NK-92 (cell line): ENCODE measurements around the gene BBLN.
"Not testable (repeated sequence)": the region's sequence is repeated elsewhere in the genome, so short reads cannot be mapped to it uniquely, and the experiment has no call there.

Experiments
- DNase-seq: peaks from one replicate; lab custom pipeline; 2025; ENCODE audit not compliant: unreplicated experiment; lab: John Stamatoyannopoulos, UW

Gene BBLN

DNA sequence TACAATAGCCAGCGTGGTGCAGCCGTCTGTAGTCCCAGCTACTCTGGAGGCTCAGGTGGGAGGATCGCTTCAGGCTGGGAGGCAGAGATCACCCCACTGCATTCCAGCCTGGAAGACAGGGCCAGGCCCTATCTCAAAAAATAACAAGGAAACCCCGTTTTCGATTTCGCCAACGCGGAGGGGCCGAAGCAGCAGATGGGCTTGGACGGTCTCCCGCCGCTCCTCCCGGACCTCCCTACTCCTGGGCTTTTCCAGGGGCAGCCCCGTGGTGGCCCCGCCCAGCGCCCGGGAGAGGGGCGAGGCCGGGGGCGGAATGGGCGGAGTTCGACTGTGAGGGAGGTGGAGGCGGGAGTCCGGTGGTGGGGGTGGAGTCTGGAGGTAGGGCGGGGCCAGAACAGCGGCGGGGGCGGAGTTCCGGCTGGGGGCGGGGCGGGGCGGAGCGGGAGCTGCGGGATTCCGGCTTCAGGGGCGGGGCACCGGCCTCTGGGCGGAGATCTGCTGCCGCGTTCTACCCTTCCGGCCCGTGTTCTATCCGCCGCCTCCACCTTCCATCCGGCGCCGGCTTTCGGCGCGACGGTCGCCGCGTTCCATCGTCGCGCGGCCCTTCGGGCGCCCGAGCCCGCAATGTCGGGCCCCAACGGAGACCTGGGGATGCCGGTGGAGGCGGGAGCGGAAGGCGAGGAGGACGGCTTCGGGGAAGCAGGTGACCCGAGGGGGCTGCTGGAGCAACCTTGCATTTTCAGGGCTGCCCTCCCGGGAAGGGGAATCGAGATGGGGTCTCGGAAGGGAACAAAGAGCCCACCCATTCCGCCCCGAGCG lies at the start of gene BBLN:
BBLN (plus strand) TSS at position 482 of the 819 bp plus-strand sequence; CDS start at position 625, 143 bp downstream.
- peak; percentile 39 for DNase-seq

DNA sequence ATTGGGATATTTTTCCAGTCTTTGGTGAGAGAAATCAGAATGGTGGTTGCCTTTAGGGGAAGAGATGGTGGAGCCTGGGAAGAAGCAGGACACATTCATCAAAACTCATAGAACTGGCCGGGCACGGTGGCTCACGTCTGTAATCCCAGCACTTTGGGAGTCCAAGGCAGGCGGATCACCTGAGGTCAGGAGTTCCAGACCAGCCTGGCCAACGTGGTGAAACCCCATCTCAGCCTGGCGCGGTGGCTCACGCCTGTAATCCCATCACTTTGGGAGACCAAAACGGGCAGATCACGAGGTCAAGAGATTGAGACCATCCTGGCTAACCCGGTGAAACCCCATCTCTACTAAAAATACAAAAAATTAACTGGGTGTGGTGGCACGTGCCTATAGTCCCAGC lies 48.3 kb upstream of the BBLN start:
- not testable (repeated sequence) for DNase-seq

GRCh38 chr9:128113526-128114325 lies 46.3 kb upstream of the BBLN start:
- no peak for DNase-seq

- DNase-seq, result no peak
These were observed 45.5 kb upstream of the BBLN start for GRCh38 chr9:128114326-128115186.

DNA sequence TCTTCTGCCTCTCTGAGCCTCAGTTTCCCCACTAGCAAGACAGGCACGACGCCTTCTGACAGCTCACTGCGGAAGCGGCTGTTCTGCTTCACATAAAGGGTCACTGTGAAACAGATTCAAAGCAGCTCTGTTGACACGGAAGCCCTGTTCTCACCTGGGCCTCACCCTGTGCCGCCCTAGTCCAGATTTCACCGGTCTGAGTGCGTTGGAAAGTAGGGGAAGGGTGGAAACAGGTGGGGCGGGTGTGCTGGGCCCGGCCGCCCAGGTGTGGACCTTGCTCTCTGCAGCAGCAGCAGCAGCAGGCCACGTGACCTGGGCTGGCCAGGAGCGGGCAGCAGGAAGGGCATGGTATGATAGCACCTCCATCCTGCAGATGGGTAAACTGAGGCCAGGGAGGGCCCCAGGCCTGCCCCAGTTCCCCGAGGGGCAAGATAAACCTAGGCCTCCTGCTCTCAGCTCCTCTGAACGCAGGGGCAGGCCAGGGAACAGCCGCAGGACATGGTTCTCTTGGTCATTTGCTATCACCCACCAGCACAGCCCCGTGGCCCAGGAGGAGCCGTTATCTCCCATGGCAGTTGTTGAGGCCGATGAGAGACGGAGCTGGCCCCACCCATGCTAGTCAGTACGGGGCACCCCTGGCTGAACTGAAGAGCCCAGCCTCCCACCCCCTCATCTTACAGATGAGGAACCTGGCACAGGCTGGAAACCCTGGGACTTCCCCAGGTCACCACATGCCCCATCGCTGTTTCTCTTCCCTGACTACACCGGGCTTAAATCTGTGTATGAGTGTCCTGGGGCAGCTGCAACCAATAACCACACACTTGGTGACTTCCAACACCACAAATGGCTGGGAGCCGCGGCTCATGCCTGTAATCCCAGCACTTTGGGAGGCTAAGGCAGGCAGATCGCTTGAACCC lies 44.6 kb upstream of the BBLN start:
- no peak for DNase-seq

DNA sequence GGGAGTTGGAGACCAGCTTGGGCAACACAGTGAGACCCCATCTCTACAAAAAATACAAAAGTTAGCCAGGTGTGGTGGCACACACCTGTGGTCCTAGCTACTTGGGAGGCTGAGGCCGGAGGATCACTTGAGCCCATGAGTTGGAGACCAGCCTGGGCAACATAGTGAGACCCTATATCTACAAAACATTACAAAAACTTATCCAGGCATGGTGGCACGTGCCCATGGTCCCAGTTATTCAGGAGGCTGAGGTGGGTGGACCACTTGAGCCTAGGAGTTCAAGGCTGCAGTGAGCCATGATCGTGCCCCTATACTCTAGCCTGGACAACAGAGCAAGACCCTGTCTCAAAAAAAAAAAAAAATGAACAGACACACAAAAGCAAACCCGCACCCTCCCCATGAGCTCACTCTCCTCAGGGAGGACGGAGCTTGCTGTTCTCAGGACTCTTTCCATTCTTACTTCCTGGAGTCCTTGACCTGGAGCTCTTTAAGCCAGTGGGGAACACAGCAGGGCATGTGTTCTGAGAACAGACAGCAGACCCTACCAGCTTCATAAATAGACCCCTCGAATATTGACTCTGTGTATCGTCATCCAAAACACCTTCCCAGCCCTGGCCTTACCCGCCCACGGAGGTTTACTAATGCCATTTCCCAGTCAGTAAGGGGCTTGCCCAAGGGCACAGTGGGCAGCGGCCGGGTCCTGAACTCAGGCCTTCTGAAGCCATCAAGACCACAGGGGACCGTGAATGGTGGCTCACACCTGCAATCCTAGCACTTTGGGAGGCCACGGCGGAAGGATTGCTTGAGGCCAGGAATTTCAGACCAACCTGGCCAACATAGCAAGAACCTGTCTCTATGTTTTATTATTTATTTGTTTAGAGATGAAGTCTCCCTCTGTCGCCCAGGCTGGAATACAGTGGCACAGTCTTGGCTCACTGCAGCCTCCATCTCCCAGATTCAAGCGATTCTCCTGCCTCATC lies 43.7 kb upstream of the BBLN start:
- no peak for DNase-seq

DNA sequence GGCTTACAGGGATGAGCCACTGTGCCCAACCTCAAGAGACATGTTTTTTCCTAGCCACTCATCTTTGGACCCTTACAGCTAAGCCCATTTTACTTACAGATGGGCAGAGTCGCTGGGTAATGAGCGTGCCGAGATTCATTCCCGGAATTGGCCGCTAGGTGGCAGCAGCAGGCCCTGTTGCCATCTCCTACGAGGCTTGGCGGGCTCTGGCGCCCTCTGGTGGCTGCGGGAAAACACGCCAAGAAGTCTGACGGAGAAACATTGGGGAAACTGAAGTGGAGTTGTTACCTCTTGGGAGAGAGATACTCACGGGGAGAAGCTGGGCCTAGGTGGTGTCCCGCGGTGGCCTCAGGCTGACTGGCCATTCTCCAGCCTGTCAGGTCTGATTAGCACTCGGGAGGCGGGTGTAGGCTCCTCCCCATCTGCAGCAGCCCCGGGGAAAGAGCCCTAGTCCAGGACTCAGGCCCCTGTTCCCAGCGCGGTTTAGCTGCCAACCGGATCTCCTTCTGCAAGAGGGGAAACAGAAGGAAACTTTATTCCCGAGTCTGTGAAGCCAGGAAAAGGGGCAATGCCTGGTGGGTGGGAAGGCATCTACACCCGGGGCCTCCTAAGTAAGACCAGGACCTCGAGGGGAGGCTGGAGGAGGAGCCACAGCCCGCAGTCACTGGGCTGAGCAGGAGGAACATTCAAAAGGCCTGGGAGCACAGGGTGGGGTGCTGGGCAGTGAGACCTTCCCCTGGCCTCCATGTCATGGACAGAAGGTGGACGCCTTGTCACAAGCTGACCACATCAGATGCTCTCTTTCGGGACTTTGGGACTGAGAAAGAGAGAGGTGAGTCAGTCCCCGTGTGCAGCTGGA lies 42.2 kb upstream of the BBLN start:
- DNase-seq, result peak; percentile 74

DNA sequence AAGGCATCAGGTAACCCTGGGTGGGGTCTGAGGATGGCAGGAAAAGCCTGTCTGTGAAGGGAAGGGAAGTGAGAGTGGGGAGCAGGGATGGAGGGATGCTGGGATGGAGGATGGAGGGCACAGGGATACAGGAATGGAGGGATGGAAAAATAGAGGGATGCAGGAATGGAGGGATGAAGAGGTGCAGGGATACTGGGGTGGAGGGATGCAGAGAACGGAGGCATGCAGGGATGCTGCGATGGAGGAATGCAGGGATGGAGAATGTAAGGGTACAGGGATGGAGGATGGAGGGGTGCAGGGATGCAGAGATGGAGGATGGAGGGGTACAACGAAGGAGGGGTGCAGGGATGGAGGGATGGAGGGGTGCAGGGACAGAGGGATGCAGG lies 41.6 kb upstream of the BBLN start:
- DNase-seq, result no peak

- no peak for DNase-seq
These were observed 40.9 kb upstream of the BBLN start for GRCh38 chr9:128118971-128119665.

DNA sequence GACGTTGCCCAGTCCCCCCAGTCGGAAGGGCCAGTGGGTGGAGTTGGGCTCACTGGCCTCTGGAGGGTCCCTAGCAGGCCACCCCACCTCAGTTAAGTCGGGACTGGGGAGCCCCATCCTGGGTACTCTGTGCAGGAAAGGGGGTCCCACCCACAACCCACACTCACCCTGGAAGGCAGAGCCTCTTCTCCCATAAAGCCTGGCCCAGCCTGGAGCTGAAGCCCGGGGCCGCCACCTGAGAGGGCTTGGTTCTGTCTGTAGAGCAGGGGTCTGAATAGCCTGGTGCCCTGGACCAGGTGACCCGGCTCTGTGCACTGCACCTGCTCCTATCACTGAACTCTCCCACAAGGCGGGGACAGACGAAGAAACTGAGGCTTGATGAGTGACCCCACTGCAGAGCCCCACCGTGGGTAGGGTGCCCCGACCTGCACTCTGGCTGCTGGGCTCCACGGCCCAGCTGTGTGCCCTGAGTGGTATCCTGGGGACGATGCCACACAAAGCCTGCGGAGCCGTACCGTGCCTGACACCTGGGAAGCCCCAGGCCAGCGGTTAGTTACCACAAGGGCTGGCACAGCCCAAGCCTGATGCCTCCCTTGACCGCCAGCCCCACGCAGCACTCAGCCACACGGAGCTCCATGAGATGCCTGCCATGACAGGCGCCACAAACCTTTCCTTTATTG lies 39.9 kb upstream of the BBLN start:
- no peak for DNase-seq

DNA sequence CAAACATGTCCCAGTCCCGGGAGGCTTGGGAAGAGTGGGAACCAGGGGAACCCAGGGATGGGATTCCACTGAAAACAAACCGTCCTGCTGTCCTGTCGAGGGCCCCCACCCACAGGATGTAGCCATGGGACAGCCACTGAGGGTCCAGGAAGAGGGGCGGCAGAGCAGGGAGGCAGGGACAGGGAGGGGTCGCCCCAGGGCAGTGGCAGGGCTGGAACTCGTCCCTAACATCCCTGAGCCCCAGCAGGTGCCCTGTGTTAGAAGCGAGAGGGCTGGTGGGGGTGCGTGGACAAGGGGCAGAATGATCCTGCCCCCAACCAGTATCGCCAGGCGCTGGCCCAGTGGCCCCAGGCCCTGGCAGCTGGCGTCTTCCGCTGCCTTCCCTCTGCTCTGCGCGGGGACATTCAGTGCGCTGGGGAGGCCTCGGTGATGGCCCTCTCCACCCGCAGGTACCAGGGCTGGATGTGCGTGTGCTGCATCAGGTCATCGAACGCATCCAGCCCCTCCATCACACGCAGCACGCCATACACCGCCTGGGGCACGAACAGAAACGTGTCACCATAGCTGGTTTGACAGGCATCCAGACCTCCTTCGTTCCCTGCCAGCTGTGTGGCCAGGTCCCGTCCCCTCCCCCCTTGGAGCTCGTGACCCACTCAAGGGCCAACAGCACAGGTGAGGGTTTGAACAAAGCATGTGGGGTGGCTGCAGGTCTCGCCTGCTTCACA lies 39.2 kb upstream of the BBLN start:
- no peak for DNase-seq

- no peak for DNase-seq
These were observed 38.6 kb upstream of the BBLN start for GRCh38 chr9:128121466-128121810.

GRCh38 chr9:128121924-128122808 lies 37.9 kb upstream of the BBLN start:
- DNase-seq, result no peak

GRCh38 chr9:128122809-128123175 lies 37.3 kb upstream of the BBLN start:
- DNase-seq, result no peak

GRCh38 chr9:128123451-128124080 lies 36.5 kb upstream of the BBLN start:
- DNase-seq, result no peak
